GM21447 (cell line): ENCODE measurements around the gene ESAM.
"Not testable (repeated sequence)": the region's sequence is repeated elsewhere in the genome, so short reads cannot be mapped to it uniquely, and the experiment has no call there.

ENCODE experiments used
- ATAC-seq: cut with Tn5 transposase; IDR thresholded peaks from one replicate; pipeline ENCODE4 v1.9.1; 2021; ENCODE audit not compliant: unreplicated experiment

The ESAM gene

GRCh38 chr11:124776865-124777645, 15.0 kb upstream of the ESAM start:
- no peak for ATAC-seq

- ATAC-seq, result not testable (repeated sequence)
Observed at GRCh38 chr11:124770959-124771358, 8.9 kb upstream of the ESAM start.

- ATAC-seq, result no peak
Observed at GRCh38 chr11:124769806-124770774, 8.0 kb upstream of the ESAM start.

DNA sequence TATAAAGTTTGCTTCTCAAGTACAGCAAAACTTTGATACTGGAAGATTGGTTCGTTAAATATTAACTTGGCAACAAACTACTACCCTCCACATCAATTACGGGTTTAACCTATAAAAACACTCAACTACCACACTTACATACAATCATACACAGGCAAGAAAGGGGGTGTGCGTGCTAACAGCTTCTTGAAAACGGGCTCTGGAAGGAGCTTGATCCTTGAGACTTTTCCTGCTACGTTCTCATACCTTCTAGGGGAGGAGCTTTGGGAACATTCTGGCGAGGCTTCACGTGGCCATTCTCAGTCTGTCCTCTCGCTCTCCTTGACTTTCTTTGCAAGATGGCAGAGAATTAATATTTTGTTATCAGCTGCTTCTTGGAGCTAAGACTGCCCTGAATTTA, 6.8 kb upstream of the ESAM start:
- ATAC-seq, result no peak

DNA sequence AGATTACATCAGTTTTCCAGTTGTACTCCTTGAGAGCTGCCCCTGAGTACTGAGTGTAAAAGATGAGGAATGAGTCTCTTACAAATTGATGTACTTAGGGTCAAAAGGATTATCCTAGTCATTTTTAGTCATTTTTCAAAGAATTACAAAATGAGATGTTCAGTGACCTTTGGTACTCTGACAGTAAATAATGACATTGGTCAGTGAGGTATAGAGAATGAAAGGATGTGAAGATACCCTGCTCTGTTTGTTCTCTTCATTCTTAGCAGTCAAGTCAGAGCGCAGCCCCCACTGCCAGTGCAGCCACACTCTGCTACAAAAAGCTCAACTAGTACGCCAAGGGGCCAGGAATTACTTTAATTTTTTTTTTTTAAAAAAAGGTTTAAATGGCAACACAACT, 4.1 kb upstream of the ESAM start:
- ATAC-seq, result no peak

DNA sequence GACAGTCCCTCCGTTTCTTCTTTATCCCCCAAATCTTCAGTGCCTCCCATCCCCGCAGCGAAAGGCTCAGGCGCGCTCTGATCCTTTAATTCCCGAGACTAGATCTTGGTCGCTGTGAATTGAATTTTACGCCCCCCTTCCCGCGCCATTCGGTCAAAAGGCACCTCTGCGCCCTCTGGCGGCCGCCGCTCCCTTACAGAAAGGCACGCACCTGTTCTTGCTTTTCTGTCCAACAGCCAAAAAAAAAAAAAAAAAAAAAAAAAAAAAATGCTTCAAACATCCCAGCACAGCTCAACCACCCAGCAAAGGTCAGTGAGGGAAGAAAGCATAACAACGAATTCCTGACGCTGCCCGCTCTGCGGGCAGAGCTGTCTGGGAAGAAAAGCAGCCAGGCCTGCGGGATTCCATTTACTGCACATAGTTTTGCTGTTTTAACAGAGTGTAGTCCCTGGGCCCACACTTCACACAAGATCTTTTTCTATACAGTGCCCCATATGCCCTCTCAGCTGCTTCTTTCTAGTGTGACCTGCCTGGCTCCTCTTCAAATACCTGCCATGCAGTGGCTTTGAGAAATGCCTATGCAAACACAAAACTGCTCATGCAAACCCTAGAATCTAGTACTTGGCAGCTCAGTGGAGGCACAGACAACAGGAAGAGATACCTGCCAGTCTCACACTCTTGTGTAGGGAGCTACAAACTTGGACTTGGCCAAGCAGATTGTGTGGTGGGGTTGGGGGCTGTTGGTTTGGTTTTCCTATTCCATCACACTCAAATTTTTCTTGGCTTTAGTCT, 1.3 kb upstream of the ESAM start:
- ATAC-seq, result peak; percentile 20

DNA sequence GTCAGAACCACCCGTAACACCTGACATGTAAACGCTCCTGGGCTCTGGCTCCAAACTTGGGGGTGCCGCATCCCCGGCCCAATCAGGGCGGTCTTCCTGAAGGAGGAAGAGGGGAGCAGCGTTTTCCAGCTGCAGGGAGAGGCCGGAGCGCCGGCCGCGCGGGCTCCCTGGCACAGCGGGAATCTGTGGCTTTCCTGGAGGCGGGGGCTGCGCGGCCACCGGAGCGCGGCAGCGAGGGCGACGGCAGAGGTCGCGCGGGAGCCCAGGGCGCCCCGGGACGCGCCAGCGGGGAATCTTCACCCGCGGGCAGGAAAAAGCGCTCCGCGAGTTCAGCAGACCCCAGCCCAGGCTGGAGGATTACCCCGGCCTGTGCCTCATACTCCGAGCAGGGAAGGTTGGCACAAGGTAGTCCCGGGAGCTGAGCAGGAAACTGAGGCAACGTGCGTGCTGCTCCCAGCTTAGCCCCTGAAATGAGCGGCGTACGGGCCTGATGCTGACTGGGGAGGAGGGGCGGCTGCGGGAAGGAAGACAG, 600 bp upstream of the ESAM start:
- ATAC-seq, result peak; percentile 10

- no peak for ATAC-seq
Observed at GRCh38 chr11:124761301-124762104, 587 bp downstream of the ESAM start.

- no peak for ATAC-seq
Observed at GRCh38 chr11:124760806-124761205, 1.3 kb downstream of the ESAM start.

DNA sequence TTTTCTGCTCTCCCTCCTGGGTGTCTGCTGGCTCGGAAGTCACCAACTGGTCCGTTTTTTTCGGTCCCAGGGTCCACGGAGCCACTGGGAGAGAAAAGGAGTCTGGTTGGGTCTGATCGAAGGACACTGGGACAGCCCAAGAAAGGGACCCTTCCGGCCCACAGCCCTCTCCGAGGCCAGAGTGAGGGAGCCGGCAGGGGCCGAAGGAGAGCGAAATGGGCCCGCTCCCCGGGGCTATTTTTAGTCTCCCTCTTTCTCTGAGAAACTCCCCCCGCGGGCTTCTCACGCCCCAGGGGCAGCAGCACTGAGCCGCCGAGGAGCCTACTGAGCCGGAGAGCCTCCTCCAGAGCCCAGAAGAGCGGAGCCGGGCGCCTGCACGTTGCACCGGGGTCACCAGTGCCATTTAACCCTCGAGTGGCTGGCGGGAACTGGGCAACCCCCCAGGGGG, 1.9 kb downstream of the ESAM start:
- no peak for ATAC-seq

DNA sequence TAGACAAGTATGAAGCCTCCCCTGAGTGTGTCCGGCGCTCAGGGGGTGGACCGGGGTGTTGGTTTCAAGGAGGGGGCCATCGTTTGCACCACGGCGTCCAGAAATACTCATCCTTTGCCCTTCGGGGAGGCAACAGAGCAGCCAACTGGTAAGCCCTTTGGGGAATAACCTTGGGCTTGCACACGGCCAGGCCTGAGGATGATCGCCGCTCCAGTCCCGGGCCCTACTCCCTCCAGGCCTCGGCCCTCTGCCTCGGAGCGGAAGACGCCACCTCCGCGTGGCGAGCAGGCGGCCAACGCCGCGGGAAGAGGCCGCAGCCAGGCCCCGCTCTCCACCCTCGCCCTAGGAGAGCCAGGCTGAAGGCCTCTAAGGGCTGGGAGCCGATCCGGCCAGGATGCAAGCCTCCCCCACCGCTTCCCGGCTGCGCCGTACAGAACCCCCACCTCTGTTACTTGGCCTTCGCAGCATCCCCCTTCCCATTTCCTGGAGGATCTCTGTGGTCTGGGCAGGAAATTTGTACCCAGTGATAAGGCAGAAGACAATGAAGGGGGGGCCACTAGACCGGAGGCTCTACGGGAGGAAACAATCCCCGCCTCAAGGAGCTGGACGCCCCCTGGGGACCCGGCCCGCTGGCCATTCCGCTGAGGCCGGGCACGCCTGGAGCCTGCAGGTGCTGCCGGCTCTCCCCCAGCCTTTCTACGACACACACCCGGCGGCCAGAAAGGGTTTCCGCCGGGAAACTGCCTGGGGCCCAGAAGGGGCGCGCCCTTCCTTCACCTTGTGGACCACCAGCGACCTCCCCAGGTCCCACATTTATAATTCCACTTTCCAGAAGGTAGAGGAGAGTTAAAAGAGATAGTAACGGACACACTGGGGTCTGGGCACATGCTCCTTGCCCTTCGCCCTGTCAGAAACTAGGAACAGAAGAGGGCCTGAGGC, 2.6 kb downstream of the ESAM start:
- no peak for ATAC-seq

DNA sequence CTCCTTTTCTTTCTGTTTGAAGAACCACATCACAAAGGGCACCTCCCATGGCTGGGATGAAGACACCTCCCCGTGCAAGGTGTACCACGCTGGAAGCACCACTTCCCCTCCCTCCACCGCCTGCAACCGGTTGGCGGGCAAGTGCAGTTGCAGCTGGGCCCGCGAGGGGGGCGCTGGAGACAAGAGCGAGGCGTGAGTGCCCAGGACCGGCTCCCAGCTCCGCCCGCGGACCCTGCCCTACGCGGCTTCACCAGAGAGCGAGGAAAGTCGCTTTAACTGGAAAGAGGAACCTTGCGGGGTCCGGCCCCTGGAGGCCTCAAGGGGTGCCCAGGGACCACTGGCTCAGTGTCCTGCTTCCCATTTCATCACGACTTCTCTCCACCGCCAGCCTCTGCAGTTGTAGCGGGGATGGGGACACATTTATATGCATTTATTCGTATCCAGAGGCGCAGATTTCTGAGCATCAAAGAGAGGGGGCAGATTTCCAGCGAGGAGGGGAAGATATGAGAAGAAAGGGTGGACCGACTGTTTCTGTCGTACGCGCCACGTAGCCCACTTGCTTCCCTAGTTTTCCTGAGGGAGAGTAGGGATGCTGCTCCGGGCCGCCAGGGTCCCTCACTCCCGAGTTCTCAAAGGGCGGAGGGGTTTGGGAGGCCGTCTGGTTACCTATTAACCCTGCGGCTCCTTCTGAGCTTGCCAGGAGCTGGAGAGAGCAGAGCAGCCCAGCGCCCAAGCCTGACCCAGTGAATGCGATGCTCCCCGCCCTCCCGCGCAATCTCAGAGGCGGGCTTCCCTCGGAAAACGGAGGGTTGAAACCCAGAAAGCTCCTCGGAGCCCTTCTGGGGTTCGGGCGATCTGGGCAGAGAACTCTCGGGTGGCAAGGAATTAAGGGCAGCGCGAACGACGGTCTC, 3.5 kb downstream of the ESAM start:
- peak; percentile 44 for ATAC-seq

GRCh38 chr11:124757320-124757719, 4.8 kb downstream of the ESAM start:
- no peak for ATAC-seq

GRCh38 chr11:124756753-124757227, 5.3 kb downstream of the ESAM start:
- no peak for ATAC-seq

GRCh38 chr11:124756033-124756752, 5.9 kb downstream of the ESAM start:
- no peak for ATAC-seq

DNA sequence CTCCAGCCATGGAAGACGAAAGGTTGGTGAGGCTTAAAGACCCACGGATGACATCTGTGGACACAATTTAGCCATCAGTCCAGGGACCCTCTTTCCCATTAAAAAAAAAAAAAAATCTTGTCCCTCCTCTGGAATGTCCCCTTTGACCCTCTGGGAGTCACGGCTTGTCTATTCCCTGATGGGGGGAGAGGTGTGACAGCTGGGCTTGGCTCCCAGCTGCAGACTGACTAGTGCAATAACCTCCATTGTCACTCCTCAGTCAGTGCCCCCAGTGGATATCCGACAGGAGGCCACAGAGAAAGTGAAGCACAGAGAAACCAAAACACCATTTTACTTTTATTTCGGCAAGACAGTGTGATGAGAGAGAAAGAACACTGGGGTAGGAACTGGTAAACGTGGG, 7.4 kb downstream of the ESAM start:
- ATAC-seq, result no peak

- no peak for ATAC-seq
Observed at GRCh38 chr11:124754309-124754708, 7.8 kb downstream of the ESAM start.
